ENCODE data around the gene LYG1. TPM values are rescaled to one million over a fixed set of nuclear protein-coding genes. Genes with fewer than 3 reads are reported as not detected.

Gene LYG1
- total RNA-seq, 1 experiment from 2014 or later: 0.42 TPM

DNA sequence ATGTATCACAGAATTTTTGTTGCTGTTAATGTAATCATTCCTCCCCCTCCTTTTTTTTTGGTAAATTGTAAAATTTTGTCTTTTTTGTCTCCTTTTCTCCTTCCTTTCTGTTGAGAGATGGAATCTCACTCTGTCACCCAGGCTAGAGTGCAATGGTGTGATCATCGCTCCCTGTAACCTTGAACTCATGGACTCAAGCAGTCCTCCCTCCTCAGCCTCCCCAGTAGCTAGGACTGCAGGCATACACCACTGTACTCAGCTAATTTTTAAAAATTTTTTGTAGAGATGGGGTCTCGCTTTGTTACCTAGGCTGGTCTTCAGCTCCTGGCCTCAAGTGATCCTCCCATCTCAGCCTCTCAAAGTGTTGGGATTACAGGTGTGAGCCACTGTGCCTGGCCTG, 41.5 kb upstream of the LYG1 start:
- ChIA-PET CTCF (no interaction called here), POLR2A (interaction anchor here (1.1 kb wide), 1 partner anchor 188 kb away, joined by 3 read pairs; the partner anchor contains the start of genes LIPT1 and TSGA10)
- Mint-ChIP-seq H3K27ac (ENCODE audit: low read depth, unreplicated experiment) (no peak overlapping the region), H3K4me1 (ENCODE audit: insufficient read depth, unreplicated experiment) (peaks cover 34% of the 10 kb centered on the region), H3K36me3 (ENCODE audit: insufficient read depth, unreplicated experiment) (peaks cover 7% of the 10 kb centered on the region), H3K27me3 (ENCODE audit: insufficient read depth, unreplicated experiment) (no peaks in the 10 kb centered on the region), H3K4me3 (ENCODE audit: unreplicated experiment) (no peak overlapping the region), H3K9me3 (ENCODE audit: unreplicated experiment) (no peaks in the 10 kb centered on the region)
- intact Hi-C loops (cut with micrococcal nuclease): no loop called here
- DNase-seq (ENCODE audit: unreplicated experiment): no peak
- no TSS peak for BruUV-seq (replicated peaks)
- TF ChIP-seq, protein P1, sequence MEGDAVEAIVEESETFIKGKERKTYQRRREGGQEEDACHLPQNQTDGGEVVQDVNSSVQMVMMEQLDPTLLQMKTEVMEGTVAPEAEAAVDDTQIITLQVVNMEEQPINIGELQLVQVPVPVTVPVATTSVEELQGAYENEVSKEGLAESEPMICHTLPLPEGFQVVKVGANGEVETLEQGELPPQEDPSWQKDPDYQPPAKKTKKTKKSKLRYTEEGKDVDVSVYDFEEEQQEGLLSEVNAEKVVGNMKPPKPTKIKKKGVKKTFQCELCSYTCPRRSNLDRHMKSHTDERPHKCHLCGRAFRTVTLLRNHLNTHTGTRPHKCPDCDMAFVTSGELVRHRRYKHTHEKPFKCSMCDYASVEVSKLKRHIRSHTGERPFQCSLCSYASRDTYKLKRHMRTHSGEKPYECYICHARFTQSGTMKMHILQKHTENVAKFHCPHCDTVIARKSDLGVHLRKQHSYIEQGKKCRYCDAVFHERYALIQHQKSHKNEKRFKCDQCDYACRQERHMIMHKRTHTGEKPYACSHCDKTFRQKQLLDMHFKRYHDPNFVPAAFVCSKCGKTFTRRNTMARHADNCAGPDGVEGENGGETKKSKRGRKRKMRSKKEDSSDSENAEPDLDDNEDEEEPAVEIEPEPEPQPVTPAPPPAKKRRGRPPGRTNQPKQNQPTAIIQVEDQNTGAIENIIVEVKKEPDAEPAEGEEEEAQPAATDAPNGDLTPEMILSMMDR (IDR thresholded peaks at IDR 0.05; ENCODE audit: unreplicated experiment): no peak

DNA sequence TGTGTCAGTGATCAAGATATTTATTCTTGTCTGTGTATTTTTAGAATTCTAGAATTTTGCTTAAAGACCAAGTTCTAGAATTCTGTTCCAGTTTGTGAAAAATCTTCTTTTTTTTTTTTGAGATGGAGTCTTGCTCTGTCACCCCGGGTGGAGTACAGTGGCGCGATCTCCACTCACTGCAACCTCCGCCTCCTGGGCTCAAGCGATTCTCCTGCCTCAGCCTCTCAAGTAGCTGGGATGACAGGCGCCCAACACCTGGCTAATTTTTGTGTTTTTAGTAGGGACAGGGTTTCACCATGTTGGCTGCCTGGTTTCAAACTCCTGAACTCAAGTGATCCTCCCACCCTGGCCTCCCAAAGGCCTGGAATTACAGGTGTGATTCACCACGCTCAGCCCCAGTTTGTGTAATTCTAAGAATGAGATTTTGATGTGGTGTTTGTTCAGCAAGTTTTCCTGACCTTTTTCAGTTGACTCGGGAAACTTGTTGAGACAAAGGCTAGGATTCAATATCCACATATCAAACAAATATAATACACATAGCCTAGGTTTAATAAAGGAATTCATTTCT, 39.8 kb upstream of the LYG1 start:
- H3K4me1 Mint-ChIP-seq (ENCODE audit: insufficient read depth, unreplicated experiment): peaks cover 31% of the 10 kb centered on the region
- peak; percentile 24 for DNase-seq (ENCODE audit: unreplicated experiment)
- peak overlapping the region; percentile 41 for H3K27ac Mint-ChIP-seq (ENCODE audit: low read depth, unreplicated experiment)
- intact Hi-C loops (cut with micrococcal nuclease): no loop called here
- H3K27me3 Mint-ChIP-seq (ENCODE audit: insufficient read depth, unreplicated experiment): no peaks in the 10 kb centered on the region
- H3K4me3 Mint-ChIP-seq (ENCODE audit: unreplicated experiment): no peak overlapping the region
- TF ChIP-seq, protein P1 (IDR thresholded peaks at IDR 0.05; ENCODE audit: unreplicated experiment): no peak
- H3K9me3 Mint-ChIP-seq (ENCODE audit: unreplicated experiment): no peaks in the 10 kb centered on the region
- POLR2A ChIA-PET: interaction anchor here (1.2 kb wide), 1 partner anchor 160 kb away, joined by 5 read pairs; the partner anchor contains the start of gene MITD1
- peaks cover 7% of the 10 kb centered on the region for H3K36me3 Mint-ChIP-seq (ENCODE audit: insufficient read depth, unreplicated experiment)
- CTCF ChIA-PET: interaction anchor here (0.5 kb wide), 1 partner anchor 57 kb away, joined by 3 read pairs; no protein-coding TSS in a partner anchor
- no TSS peak for BruUV-seq (replicated peaks)

DNA sequence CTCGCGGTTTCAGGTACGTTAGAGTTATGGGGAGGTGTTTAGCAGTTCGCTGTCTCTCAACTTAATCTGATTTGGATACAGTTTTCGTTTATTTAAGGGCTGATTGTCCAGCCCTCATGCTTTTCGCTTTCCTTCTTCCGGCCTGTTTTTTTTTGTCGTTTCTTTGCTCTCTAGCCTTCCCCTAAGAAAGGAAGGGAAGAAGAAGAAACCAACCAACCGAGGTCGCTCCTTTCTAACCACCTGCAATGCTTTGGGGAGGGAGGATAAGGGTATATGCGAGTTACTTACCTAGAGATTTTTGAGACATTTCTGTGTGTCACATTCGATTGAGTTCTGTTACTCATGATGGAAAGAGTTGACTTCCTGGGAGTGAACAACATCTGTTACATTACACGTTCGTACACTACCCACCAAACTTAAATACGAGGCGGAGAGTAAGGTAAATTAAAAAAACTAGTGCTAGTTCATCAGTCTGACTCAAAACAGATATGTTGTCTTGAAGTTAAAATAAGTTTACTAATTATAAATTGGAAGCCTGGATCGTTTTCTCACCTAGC, 37.1 kb upstream of the LYG1 start:
- TSS peak; percentile 50 for BruUV-seq (replicated peaks)
- CTCF ChIA-PET: interaction anchor here (0.6 to 1.8 kb wide), 11 partner anchors 10 to 420 kb away, joined by 3 to 10 read pairs (median 4); no protein-coding TSS in a partner anchor
- POLR2A ChIA-PET: interaction anchor here (0.6 to 5.3 kb wide), 24 partner anchors 10 to 769 kb away, joined by 3 to 154 read pairs (median 6); partner anchors contain the start of genes C2orf15, LIPT1, MITD1 and MRPL30
- no peaks in the 10 kb centered on the region for H3K9me3 Mint-ChIP-seq (ENCODE audit: unreplicated experiment)
- H3K4me3 Mint-ChIP-seq (ENCODE audit: unreplicated experiment): no peak overlapping the region
- peaks cover 5% of the 10 kb centered on the region for H3K36me3 Mint-ChIP-seq (ENCODE audit: insufficient read depth, unreplicated experiment)
- peak; percentile 23 for DNase-seq (ENCODE audit: unreplicated experiment)
- TF ChIP-seq, protein P1 (IDR thresholded peaks at IDR 0.05; ENCODE audit: unreplicated experiment): no peak
- intact Hi-C loops (cut with micrococcal nuclease): loop anchor here (5.0 kb wide), 1 partner anchor 181 kb away; no protein-coding TSS in a partner anchor
- no peaks in the 10 kb centered on the region for H3K27me3 Mint-ChIP-seq (ENCODE audit: insufficient read depth, unreplicated experiment)
- no peak overlapping the region for H3K27ac Mint-ChIP-seq (ENCODE audit: low read depth, unreplicated experiment)
- H3K4me1 Mint-ChIP-seq (ENCODE audit: insufficient read depth, unreplicated experiment): peaks cover 27% of the 10 kb centered on the region

Data from MCF 10A (cell line).